NCI-H1436 (cell line): ENCODE measurements around the gene MAP1LC3B2.
A peak's percentile ranks its signal among the peaks of the same experiment; 100 is the strongest.

Experiments
- DNase-seq: peaks from one replicate; lab custom pipeline; 2025; lab: John Stamatoyannopoulos, UW

Gene MAP1LC3B2

DNA sequence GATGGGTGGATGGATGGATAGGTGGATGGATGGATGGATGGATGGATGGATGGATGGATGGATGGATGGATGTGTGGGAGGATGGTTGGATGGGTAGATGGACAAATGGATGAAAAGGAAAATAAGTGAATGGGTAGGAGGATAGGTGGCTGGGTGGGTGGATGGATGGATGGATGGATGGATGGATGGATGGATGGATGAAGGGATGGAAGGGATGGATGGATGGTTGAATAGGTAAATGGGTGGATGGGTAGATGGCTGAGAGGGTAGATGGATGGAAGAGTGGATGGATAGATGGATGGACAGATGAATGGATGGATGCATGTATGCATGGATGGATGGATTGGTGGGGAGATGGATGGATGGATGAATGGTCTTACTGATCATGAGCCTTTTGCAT lies 36.5 kb downstream of the MAP1LC3B2 start:
- DNase-seq: no peak

DNA sequence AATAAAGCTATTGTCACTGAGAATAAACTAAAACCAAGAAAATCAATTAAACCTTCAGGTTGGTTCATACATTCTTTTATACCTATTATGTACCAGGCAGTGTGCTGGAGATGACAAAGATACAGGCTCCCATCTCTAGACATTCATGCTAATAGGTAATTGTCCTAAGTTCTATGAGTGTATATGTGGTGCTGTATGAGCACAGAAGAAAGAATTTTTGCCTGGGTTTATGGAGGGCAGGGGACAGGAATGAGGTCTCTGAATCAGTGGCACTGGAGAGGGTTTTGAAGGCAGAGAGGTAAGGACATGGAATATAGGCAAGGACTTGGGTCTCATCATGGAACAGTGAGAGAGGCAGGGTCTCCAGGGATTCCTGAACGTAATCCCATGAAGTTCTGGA lies 38.7 kb downstream of the MAP1LC3B2 start:
- no peak for DNase-seq

- no peak for DNase-seq
Observed at GRCh38 chr12:116598311-116599284, 39.4 kb downstream of the MAP1LC3B2 start.

- DNase-seq: peak; percentile 6
Observed at GRCh38 chr12:116599285-116600136, 40.3 kb downstream of the MAP1LC3B2 start.

GRCh38 chr12:116600959-116601918 lies 42.1 kb downstream of the MAP1LC3B2 start:
- no peak for DNase-seq

- DNase-seq: no peak
Observed at GRCh38 chr12:116601933-116602810, 43.0 kb downstream of the MAP1LC3B2 start.

GRCh38 chr12:116603546-116604177 lies 44.5 kb downstream of the MAP1LC3B2 start:
- DNase-seq: no peak

- DNase-seq: no peak
Observed at GRCh38 chr12:116604178-116604895, 45.2 kb downstream of the MAP1LC3B2 start.

DNA sequence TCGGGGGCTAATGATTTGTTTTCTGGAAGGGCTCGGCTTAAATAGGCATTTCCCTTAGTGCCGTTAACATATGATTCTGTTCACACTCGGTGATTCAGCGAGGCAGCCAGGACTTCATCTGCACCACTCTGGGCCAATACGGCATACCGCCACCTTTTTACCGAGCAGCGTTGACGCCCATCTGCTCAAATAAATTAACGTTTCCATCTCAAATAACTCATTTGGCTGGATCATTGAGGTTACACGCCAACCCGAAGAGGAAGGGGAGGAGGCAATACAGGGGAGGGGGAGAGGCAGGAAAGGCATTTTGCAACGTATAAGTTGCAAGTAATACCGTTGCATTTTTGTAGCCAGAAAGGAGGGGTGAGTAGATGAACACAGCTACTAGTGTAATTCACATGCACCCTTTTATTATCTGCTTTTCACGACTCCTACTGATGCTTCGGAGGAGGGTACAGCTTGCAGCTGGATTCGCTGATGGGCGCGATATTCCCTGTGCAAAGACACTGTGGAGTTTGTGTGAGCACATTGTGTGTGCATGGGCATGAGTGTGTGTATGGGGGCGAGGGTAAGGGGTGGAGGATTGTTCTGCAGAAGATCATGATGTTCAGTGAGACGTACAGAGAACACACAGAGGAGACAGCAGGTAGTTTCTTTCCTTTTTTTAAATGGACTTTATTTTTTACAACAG lies 45.9 kb downstream of the MAP1LC3B2 start:
- DNase-seq: no peak

DNA sequence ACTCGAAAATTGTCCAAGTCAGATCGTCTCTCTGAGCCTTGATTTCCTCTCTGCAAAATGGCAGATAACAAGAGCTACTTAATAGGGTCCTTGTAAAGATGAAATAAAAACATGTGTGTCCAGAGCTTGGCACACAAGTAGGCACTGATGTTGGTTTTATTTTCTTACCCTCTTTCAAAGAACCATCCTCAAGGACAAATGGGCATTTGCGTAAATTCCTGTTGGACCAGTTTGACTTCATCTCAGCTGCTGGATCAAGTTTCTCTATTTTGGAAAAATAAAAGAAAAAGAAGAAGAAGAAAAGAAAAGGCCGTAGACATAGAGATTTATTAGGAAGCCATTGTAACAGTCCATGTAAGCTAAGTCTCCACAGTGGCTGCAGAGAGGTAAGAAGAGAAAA lies 47.2 kb downstream of the MAP1LC3B2 start:
- no peak for DNase-seq

- DNase-seq: no peak
Observed at GRCh38 chr12:116607039-116607438, 47.9 kb downstream of the MAP1LC3B2 start.

DNA sequence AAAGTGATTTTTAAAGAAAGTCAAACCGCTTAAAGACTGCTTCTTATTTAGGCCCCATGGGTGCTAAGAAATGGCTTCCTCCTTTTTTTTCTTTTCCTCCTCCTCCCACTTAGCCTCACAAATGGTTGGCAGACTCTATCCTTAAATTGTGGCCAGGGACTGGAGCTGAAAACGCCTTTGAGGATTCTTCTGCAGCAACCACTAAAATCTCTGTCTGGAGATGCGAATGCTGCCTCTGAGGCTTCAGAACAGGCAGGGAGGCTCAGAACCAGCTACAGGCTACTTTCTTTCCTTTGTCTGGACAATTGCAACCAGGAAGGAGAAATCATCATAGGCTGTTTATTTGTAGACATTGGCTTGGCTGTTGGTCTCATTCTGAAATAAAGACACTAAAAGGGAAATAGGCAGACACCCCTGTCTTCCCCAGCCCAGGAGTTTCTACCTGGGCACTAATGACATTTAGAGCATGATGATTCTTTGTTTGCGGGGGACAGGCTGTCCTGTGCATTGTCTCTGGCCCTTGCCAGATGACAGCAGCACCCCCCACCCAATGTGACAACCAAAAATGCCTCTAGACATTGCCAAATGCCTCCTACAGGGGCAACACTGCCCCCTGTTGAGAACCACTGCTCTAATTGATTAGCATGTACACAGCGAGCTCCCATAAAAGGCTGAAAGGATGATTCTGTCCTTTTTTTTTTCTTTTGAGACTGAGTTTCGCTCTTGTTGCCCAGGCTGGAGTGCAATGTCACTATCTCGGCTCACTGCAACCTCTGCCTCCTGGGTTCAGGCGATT lies 50.3 kb downstream of the MAP1LC3B2 start:
- DNase-seq: no peak

- no peak for DNase-seq
Observed at GRCh38 chr12:116610971-116611541, 51.9 kb downstream of the MAP1LC3B2 start.

GRCh38 chr12:116612436-116612835 lies 53.3 kb downstream of the MAP1LC3B2 start:
- no peak for DNase-seq

GRCh38 chr12:116613256-116613655 lies 54.1 kb downstream of the MAP1LC3B2 start:
- no peak for DNase-seq

DNA sequence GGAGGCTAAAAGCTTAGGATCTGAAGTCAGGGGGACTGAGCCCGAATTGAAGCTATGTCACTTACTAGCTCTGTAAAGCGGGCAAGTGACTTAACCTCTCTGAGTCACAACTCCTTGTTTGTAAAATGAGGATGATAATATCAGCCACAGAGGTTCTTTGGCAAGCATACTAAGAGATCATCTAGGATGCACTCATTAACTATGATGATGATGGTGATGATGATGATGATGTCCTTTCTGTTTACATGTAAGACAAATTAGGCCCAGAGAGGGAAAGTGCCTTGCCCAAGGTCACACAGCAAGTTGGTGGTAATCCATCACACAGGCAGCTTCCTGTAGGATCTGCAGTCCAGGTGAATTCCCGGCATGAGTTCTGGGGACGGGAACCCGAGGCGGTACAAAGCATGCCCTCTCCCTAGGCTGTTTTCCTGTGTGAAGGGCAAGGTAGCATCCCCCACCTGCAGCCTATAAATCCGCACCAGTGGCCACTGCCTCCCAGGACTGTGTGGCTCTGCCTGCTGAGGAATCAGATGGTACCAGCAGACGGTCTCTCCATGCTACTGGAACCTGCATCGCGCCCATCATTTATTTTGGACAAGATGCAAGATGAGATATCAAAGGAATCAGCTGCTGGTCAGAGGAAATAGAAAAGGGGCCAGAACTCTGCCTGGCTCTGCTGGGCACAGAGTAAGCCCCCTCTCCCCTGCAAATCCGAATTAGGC lies 55.2 kb downstream of the MAP1LC3B2 start:
- no peak for DNase-seq
